SU-DHL-6 (cell line): Measurements from ENCODE around the gene ESRRB.

Experiments used
- H2AFZ ChIP-seq: fragments of 200-600 bp; sonication (generic); 2 replicates; pipeline ENCODE4 v1.6.1; 2014; ENCODE audit warnings: low read depth, mild to moderate bottlenecking, moderate library complexity, mixed read lengths, antibody characterized with exemption, low read length; ENCODE audit not compliant: severe bottlenecking
- H3F3A ChIP-seq: fragments of 200-600 bp; shearing (Covaris generic); 2 replicates; pipeline ENCODE4 v1.6.0; 2016; ENCODE audit warnings: antibody characterized with exemption, mild to moderate bottlenecking; ENCODE audit not compliant: insufficient read depth
- H3K27ac ChIP-seq: fragments of 200-600 bp; sonication (generic); 2 replicates; pipeline ENCODE4 v1.5.1; 2016; ENCODE audit warnings: low read depth, mild to moderate bottlenecking, low read length, moderate library complexity, mixed read lengths
- H3K27me3 ChIP-seq: fragments of 200-600 bp; sonication (generic), shearing (Covaris generic); 2 replicates; pipeline ENCODE4 v1.6.0; 2014; ENCODE audit warnings: mild to moderate bottlenecking, low read length
- H3K36me3 ChIP-seq: fragments of 200-600 bp; sonication (generic); 2 replicates; pipeline ENCODE4 v1.6.1; 2014; ENCODE audit warnings: mild to moderate bottlenecking, low read length, mixed read lengths
- H3K4me2 ChIP-seq: fragments of 300-600, 200-600 bp; shearing (Covaris generic), sonication (generic); 2 replicates; pipeline ENCODE4 v1.6.0; 2014; ENCODE audit warnings: low read length, low read depth, mild to moderate bottlenecking; ENCODE audit not compliant: poor library complexity, severe bottlenecking
- H3K4me3 ChIP-seq: fragments of 200-600 bp; sonication (generic); 2 replicates; pipeline ENCODE4 v1.5.1; 2014; ENCODE audit warnings: antibody characterized with exemption, low read length, mild to moderate bottlenecking, mixed read lengths; ENCODE audit not compliant: insufficient read depth, poor library complexity, severe bottlenecking
- H3K79me2 ChIP-seq: fragments of 200-600 bp; sonication (generic); 2 replicates; pipeline ENCODE4 v1.6.1; 2014; ENCODE audit warnings: mild to moderate bottlenecking, low read length, moderate library complexity; ENCODE audit not compliant: insufficient read depth
- H3K9ac ChIP-seq: fragments of 200-600 bp; sonication (generic); 2 replicates; pipeline ENCODE4 v1.7.0; 2014; ENCODE audit warnings: mild to moderate bottlenecking, low read length
- H3K9me2 ChIP-seq: fragments of 200-600 bp; sonication (generic); replicated peaks from 2 replicates; pipeline ENCODE4 v1.6.1; 2014; ENCODE audit warnings: low read length; ENCODE audit not compliant: insufficient read depth
- H3K9me3 ChIP-seq: fragments of 200-600 bp; sonication (generic); 2 replicates; pipeline ENCODE4 v1.6.1; 2014; ENCODE audit warnings: low read length, mixed read lengths; ENCODE audit not compliant: insufficient read depth
- H4K20me1 ChIP-seq: fragments of 200-600 bp; sonication (generic); 2 replicates; pipeline ENCODE4 v1.6.1; 2014; ENCODE audit warnings: low read depth, mild to moderate bottlenecking, antibody characterized with exemption, low read length, moderate library complexity, mixed read lengths
- CTCF ChIP-seq: fragments of 200-600 bp; sonication (generic); IDR thresholded peaks from one replicate; pipeline ENCODE4 v1.5.1; 2017; ENCODE audit warnings: antibody characterized with exemption, mild to moderate bottlenecking, low read length, moderate library complexity; ENCODE audit not compliant: insufficient read depth, poor library complexity, severe bottlenecking
- EZH2phosphoT487 ChIP-seq: fragments of 200-600 bp; sonication (generic), shearing (Covaris generic); conservative IDR thresholded peaks from 2 replicates; pipeline ENCODE4 v1.6.1; 2018; ENCODE audit warnings: mild to moderate bottlenecking, antibody characterized with exemption, low read length, moderate library complexity, mixed read lengths

The ESRRB gene

GRCh38 chr14:76331328-76332011 lies 44.5 kb upstream of the ESRRB start:
- no peak overlapping the region for H3K27ac ChIP-seq
- no peak overlapping the region for H3K4me2 ChIP-seq
- H3K9me3 ChIP-seq, result no peaks in the 10 kb centered on the region
- H3K27me3 ChIP-seq, result no peaks in the 10 kb centered on the region
- no peak overlapping the region for H2AFZ ChIP-seq
- no peak for TF ChIP-seq EZH2phosphoT487
- TF ChIP-seq CTCF, result no peak
- H3K36me3 ChIP-seq, result no peaks in the 10 kb centered on the region
- H3K4me3 ChIP-seq, result no peak overlapping the region
- no peaks in the 10 kb centered on the region for H3K9me2 ChIP-seq
- H3K79me2 ChIP-seq, result no peaks in the 10 kb centered on the region
- no peaks in the 10 kb centered on the region for H4K20me1 ChIP-seq
- no peak overlapping the region for H3K9ac ChIP-seq
- no peaks in the 10 kb centered on the region for H3F3A ChIP-seq

- Histone ChIP-seq H3K9me3 (no peaks in the 10 kb centered on the region), H3K27ac (no peak overlapping the region), H3F3A (no peaks in the 10 kb centered on the region), H2AFZ (no peak overlapping the region), H4K20me1 (no peaks in the 10 kb centered on the region), H3K9ac (no peak overlapping the region), H3K36me3 (no peaks in the 10 kb centered on the region), H3K4me3 (no peak overlapping the region), H3K79me2 (no peaks in the 10 kb centered on the region), H3K4me2 (no peak overlapping the region), H3K9me2 (no peaks in the 10 kb centered on the region), H3K27me3 (no peaks in the 10 kb centered on the region)
- TF ChIP-seq CTCF, result no peak
- no peak for TF ChIP-seq EZH2phosphoT487
Measured at GRCh38 chr14:76333664-76334063, 42.3 kb upstream of the ESRRB start.

GRCh38 chr14:76334316-76334715 lies 41.6 kb upstream of the ESRRB start:
- no peak overlapping the region for H3K27ac ChIP-seq
- no peaks in the 10 kb centered on the region for H3K27me3 ChIP-seq
- H3K36me3 ChIP-seq, result no peaks in the 10 kb centered on the region
- H3F3A ChIP-seq, result no peaks in the 10 kb centered on the region
- H3K9me2 ChIP-seq, result no peaks in the 10 kb centered on the region
- no peak overlapping the region for H3K4me2 ChIP-seq
- H3K4me3 ChIP-seq, result no peak overlapping the region
- TF ChIP-seq CTCF (no peak), EZH2phosphoT487 (no peak)
- H3K79me2 ChIP-seq, result no peaks in the 10 kb centered on the region
- H3K9me3 ChIP-seq, result no peaks in the 10 kb centered on the region
- H2AFZ ChIP-seq, result no peak overlapping the region
- no peaks in the 10 kb centered on the region for H4K20me1 ChIP-seq
- H3K9ac ChIP-seq, result no peak overlapping the region
